Measurements from ENCODE around the gene ATXN10.

ATXN10 gene

DNA sequence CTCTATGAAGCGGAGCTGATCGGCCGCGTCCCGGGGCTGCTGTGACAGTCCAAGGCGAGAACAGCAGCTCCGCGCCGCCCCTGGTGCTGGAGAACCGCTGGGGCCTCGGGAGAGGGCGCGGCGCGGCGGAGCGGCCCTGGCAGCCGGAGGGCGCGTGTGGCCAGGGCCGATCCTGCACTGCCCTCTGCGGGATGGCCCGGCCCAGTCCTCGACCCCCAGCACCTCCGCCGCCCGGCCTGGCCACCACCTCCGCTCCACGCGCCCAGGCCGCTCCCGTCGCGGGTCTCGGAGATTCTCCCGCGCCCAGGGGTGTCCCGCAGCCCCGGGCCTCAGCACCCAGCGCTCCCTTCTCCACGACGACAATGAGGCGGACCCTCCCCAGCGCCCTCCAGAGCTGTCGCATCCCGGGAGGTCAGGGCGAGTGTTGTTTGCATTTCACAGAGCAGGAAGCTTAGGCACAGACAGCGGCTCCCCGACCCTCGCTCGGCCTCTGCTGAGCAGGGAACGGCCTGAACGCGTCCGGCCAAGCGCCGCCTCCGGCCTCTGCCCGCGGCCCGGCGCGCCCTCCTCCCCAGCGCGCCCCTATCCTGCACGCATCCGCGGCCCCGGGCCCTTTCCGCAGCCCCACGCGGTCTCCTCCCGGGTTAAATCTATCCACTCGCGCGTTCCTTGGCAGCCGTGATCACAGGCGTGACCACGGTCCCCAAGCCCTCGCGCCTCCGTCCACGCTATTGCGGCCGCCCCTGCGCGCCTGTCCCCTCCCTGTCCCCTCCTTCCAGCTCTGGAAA, 195.7 kb downstream of the ATXN10 start:
- FAIRE-seq (no peak), DNase-seq (ENCODE audit: insufficient read length, low spot score) (no peak)

DNA sequence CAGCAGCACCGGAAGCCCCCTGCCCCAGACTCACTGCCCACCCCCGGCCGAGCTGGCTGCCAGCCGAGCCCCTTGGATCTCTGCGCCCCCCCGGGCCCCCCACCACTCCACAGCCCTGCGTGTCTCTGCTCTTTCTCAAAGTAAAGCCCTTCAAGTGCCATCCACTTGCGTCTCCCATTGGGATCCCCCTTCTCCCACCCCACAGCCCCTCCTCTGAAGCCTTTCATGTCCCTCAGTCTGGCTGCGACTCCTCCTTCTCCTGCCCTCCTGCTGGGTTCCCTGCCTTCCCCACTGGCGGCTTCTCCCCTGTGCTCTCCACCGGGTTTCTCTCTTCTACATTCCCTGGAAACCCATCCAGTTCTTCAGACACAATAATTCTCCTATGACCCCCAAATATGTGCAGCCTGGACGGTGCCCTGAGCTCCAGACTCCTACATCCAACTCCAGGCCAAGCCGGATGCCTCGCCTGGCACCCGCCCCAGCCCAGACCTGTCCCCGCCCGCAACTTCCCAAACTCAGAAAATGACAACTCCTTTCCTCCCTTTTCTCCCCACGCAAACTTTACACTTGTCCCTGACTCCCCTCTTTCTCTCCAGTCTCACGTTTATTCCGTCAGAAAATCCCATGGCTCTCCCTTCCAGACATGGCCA, 196.4 kb downstream of the ATXN10 start:
- no peak for FAIRE-seq
- no peak for DNase-seq (ENCODE audit: insufficient read length, low spot score)

DNA sequence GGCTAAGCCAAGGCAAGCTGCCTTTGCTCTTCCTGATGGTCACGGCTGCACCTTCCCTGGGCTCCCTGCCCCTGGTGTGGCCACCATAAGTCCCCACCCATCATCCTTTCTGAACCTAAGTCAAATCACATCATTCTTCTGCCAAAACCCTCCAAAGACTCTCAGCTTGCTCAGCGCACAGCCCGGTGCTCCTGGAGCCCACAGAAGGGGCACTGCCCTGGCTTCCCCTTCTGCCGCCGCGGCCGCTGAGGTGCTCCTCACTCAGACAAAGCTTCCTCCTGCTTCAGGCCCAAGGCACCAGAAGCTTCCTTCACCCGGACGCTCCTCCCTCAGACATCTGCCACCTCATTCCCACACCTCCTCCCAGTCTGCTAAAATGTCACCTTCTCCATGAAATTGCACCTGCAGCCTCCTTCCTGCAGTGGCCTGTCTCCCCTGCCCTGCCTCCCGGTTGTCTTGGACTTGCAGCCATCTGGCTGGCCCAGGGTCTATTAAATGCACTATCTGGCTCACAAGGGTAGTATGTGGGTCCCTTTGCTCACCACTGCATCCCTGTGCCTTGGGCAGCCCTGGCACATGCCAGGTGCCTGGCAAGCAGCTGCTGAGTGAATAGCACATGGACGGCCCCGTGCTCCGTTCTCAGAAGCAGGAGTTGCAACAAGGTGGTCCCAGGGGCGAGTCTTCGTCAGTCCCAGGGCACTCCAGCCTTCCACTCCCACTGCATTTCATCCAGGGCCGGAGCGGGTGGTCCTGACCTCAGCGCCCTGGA, 197.1 kb downstream of the ATXN10 start:
- no peak for FAIRE-seq
- no peak for DNase-seq (ENCODE audit: insufficient read length, low spot score)

DNA sequence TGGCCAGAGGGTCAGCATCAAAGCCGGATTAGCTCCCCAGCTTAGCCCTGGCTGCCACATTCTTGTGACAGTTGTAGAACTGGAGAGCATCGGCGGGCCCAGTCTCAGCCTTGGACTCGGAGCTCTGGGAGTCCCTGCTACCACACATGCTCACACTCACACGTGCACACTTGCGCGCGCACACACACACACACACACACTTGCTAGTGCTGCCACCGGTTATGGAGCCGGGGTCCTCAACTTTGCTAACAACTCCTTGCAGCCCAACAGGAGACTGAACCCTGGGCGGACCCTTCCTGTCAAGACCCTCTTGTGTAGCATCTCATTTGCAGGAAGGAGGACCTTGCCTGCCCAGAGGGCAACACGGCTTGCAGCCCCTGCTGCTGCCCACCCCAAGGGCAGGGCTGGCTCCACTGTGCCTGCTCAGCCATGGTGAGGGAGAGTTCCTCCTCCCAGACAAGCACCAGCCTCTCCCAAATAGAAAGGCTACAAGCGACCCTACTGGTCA, 197.8 kb downstream of the ATXN10 start:
- FAIRE-seq (no peak), DNase-seq (ENCODE audit: insufficient read length, low spot score) (no peak)

DNA sequence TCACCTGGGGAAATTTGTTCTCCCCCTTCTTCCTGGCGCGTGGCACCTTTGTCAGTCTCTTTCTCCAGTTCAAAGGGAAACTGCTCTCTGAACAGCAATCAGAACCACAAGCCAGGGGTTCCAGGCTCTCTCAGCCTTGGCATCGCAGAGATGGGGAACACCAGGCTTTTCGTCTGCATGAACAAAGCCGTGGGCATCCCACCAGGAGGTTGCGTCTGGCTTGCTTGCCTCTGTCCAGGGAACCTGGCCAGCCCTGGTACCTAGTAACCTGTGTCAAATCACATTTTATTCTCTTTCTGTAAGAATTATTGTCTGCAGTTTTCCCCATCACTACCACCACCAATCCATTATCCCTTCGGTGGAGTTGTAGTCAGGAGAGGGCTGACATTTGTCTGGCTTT, 198.4 kb downstream of the ATXN10 start:
- DNase-seq (ENCODE audit: insufficient read length, low spot score), result no peak
- no peak for FAIRE-seq

DNA sequence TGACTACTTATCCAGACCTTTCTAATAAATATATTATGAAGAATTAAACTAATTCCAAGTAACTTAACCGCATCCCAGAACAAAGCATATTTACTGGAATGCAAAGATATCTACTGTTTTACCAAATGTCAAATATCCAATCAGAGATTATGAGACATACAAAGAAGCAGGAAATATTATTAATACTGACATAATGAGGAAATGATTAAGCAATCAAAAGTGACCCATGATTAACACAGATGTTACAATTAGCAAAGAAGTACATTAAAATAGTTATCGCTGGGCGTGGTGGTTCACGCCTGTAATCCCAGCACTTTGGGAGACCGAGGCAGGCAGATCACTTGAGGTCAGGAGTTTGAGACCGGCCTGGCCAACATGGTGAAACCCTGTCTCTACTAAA, 200.1 kb downstream of the ATXN10 start:
- DNase-seq (ENCODE audit: insufficient read length, low spot score) (no peak), FAIRE-seq (no peak)

DNA sequence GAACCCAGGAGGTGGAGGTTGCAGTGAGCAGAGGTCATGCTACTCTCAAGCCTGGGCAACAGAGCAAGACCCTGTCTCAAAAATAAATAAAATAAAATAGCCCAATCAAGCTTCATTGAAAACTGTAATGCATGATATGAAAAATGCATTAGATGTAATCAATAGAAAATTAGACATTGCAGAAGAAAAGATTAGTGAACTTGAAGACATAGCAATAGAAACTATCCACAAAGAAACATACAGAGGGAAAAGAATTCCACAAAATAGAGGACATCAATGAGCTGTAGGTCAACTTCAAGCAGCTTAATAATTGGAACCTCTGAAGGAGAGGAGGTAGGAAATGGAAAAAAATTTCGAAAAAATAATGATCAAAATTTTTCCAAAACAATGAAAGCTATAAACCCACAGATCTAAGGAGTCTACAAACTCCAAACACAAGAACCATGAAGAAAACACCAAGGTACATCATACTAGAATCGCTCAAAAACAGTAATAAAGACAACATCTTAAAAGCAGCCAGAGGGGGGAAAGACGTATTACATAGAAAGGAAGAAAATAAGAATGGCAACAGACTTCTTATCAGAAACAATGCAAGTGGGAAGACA, 201.1 kb downstream of the ATXN10 start:
- DNase-seq (ENCODE audit: insufficient read length, low spot score), result no peak
- no peak for FAIRE-seq

DNA sequence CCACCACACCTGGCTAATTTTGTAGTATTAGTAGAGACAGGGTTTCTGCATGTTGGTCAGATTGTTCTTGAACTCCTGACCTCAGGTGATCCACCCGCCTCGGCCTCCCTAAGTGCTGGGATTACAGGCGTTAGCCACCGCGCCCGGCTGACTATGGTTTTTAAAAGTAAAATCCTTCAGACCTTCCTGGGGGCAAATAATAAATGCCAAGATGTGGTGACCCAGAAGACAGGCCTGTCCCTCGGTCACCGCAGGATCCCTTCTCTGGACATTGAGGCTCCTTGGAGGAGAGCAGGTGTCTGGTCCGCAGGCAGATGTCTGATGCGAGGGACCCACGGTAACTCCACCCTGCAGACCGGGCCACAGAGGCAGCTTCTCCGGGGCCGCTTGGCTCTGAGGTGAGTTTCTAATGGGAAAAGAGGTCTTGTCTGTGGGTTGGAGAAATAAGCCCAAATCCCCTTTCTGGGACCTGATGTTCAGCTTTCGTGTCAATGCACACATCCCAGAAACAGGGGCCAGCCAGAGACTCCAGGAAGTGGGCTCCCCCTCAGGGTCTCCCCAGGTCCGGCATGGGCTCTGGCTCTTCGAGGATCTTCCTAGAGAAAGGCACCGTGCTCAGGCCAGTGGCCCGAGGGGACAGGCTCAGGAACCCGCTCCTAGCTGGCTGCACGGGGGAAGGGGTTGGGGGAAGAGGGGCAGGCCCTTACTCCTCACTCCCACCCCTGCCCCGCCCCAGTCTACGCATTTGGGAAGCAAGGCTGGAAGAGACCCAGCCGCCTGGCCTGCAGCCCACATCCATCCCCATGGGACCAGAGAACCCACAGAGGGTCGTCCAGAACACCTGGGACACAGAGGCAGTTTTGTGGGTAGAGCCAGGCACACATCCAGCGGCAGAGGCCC, 204.8 kb downstream of the ATXN10 start:
- no peak for DNase-seq (ENCODE audit: insufficient read length, low spot score)
- FAIRE-seq, result no peak

DNA sequence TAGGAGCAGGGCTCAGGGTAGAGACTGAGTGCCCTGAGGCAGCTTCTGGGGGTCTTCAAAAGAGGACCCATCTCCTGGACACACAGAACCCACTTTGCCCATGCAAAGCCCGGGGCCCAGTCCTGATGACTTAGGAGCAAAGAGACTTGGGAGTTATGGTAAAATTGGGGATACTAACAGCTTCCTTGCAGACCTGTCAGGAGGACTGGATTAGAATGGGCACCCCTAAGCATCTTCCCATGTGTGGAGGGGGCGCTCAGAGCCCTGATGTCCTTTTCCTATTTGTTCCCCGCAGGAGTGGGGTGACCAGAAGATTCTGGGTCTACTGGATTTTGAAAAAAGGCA, 205.4 kb downstream of the ATXN10 start:
- DNase-seq (ENCODE audit: insufficient read length, low spot score), result no peak
- no peak for FAIRE-seq

DNA sequence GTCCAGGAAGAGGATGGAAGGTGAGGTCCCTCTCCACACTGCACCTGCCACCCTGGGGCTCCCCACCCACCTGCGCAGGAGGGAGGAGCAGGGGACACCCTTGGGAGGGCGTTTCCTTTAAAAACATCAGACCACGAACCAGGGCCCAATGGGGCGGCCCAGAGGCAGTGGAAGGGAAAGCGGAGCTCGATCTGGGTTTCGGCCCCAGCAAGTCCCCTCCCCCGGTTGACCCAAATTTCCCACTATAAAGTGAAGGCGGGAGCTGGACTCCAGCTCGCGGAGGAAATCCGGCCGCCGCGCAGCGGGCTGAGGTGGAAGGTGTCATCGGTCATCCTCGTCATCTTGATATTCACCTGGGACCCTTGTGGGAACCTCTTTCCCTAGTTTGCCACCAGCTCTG, 206.0 kb downstream of the ATXN10 start:
- DNase-seq (ENCODE audit: insufficient read length, low spot score) (no peak), FAIRE-seq (no peak)

DNA sequence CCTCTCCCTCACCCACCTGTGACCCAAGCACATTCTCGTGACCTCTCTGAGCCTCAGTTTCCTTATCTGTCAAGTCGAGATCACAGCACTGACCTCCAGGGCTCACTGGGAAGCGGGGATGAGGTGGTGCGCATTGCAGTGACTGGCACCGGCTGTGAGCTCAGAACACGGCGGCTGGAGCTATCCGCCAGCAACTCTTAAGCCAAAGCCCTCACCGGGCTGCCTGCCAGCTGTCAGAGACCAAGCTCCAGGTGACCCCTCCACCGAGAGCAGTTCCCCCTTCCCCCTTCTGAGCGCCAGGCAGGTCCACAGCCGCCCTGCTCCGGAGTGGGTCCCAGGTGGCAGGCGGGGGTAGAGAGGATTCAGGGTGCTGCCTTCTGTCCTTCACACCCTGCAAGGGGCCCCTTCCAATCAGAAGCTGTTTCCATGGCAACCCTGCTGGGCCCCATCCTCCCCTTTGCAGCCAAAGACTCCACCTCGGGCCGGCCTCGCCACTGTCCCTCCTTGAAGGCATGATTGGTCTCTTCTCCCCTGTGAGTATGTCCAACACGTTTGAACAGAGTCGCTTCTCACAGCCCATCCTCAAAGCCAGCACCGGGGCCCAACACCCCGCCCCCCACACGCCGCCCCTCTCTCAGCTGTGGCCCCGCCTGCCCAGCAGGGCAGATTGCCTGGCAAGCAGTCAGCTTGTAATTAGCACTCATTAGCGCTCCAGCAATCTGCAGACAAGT, 206.6 kb downstream of the ATXN10 start:
- DNase-seq (ENCODE audit: insufficient read length, low spot score) (no peak), FAIRE-seq (no peak)

DNA sequence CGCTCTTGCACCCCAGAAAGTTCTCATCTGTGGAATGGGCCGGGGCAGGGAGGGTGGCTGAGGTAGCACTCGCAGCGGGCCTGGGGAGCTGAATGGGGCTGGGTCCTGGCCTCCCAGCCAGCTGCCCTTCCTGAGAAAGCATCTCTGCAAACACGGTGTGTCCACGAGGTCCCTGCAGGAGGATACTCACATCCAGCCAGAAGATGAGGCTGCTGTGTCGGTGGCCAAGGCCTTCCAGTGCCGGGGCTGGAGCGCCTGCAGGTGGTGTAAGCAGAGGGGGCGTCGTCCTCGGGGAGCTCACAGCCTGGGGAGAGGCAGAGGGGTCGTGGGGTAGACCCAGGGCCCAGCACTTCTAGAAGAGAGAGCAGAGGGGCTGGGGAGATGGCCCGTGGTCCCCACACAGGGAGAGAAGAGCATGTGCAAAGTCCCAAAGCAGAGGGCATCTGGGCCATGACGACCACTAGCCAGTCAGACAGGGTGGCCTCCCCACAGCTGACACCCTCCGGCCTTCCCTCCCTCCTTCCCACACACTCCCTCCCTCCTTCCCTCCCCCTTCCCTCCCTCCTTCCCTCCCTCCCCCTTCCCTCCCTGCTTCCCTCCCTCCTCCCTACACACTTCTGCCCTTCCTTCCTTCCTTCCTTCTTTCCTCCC, 207.4 kb downstream of the ATXN10 start:
- DNase-seq (ENCODE audit: insufficient read length, low spot score) (no peak), FAIRE-seq (no peak)

DNA sequence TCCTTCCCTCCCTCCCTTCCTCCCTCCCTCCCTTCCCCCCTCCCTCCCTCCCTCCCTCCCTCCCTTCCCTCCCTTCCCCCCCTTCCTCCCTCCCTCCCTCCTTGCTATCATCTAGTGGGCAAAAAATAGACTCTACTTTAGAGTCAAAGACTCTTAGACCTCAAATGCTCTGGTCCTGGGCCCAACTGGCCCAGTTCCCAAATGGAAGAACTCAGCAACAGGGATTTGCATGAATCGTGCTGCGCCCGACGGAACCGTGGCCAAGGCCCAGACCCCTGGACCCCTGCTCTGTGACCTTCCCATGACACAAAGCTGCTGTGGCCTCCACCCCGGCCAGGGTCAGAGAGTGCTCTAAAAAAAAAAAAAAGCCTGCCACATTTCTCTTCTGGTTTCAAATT, 207.9 kb downstream of the ATXN10 start:
- FAIRE-seq (no peak), DNase-seq (ENCODE audit: insufficient read length, low spot score) (no peak)

DNA sequence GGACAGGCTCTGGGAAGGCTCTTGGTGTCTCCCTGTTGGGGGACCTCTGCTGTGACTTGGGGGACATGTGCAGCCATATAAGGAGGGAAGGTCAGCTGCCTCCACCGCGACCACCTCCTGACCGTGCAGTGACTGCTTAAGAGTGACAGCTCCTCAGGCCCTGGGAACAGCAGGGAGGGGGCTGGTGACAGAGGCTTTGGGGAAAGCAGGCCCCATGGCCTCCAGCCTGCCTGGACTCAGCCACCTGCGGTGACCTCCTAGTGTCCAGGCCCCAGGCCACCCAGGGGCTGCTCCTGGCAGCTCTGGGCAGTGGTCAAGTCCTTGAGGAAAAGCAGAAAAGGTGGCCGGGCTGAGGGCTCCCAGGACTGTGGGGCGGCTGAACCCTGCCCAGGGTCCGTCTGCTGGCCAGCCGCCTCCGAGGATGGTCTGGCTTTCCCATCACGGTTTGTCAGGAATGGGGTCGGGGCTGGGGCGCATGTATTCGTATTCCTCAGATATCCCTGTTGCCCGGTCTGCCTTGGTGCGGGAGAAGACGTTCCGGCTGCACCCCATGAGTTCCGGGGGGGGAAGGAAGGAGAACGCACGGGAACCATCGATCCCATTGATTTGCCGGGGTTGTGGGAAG, 208.6 kb downstream of the ATXN10 start:
- FAIRE-seq (no peak), DNase-seq (ENCODE audit: insufficient read length, low spot score) (no peak)

DNA sequence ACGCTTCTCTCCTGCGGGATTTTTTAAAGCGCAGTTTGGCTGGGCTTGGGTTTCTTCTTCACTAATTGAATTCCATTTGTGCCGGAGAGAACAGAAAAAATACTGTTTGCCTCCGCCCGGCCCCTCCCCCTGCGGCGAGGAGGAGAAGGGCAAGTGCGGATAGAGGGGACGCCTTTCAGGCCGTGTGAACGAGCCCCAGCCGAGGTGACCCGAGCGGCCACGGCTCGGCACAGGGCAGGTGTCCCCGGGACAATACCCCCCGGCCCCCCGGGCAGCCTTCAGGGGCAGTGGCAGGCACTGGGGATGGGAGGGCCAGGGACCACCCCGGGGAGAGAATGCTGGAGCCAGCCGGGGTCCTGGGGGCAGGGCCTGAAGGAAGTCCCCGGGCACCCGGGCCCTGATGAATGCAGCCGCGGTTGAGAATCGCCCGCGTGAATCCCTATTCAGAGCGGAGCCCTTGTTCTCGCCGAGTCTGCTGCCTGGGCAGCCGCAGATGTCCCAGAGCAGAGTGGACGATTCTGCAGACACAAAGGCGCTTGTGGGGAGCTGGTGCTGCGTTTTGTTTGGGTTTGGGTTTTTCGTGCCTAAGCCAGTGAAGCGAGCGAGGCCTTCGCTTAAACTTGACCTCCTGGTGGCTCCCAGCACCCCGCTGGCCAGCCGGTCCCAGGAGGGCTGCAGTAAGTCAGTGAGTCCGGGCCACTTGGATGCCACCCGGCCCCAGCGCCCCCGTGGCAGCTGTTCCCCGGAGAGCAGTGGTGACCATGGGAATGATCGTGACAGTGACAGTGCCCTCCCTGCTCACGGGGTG, 209.3 kb downstream of the ATXN10 start:
- DNase-seq (ENCODE audit: insufficient read length, low spot score) (no peak), FAIRE-seq (no peak)

DNA sequence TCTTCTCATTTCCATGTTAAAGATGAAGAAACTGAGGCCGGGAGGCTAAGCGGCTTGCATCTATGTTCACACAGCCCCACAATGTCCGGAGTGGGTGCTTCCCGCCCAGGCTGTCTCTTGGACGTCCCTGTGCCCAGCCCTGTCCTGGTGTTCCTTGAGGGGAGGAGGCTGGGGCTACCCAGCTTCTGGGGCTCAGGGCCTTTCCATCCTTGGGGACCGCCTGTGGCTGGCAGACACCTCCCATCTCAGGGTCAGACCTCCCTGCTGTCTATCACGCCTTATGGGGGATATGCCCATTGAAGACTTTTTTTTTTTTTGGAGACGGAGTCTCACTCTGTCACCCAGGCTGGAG, 209.9 kb downstream of the ATXN10 start:
- FAIRE-seq (no peak), DNase-seq (ENCODE audit: insufficient read length, low spot score) (no peak)

DNA sequence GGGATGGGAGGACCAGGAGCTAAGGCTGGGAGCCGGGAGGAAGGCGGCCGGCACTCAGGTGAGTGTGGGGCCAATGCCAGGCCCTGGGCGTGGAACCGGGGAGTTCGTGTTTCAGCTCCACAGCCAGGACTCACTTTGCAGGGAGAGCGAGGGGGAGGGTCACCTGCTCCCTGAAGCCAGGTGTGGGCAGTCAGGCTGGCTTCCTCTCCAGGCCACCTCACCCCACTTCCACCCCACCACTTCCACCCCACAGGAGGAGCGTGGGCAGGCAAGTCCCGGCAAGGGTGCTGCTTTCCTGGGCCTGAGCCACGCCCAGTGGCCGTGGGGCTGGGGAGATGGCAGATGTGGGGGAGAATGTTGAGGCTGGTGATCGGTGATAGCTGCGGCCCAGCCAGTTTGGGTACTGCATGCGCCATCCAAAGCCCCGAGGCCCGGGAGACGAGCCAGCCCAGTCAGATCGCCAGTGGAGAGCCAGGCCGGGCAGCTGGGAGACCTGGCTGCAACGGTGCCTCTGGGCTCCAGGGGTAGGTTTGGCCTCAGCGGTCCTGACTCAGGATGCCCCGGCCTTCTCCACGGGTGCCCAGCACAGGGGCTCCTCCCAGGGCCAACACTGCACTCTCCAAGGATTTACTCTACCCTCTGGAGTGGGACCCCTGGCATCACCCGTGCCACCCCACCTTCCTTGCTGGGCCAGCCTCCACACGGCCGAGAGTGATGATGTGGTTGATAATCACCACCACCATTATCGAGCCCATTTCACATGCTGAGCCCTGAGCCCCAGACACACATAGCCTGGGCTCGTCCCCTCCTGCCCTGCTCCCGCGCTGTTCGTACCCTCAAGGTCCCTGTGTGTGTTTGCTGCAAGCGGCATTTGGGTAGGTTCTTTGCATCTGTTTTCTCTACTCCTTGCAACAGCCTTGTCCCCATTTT, 211.5 kb downstream of the ATXN10 start:
- FAIRE-seq (no peak), DNase-seq (ENCODE audit: insufficient read length, low spot score) (no peak)

All from GM19239 (cell line).